Measurements from ENCODE around the gene TPSB2.
A peak's percentile ranks its signal among the peaks of the same experiment; 100 is the strongest.

TPSB2 gene

DNA sequence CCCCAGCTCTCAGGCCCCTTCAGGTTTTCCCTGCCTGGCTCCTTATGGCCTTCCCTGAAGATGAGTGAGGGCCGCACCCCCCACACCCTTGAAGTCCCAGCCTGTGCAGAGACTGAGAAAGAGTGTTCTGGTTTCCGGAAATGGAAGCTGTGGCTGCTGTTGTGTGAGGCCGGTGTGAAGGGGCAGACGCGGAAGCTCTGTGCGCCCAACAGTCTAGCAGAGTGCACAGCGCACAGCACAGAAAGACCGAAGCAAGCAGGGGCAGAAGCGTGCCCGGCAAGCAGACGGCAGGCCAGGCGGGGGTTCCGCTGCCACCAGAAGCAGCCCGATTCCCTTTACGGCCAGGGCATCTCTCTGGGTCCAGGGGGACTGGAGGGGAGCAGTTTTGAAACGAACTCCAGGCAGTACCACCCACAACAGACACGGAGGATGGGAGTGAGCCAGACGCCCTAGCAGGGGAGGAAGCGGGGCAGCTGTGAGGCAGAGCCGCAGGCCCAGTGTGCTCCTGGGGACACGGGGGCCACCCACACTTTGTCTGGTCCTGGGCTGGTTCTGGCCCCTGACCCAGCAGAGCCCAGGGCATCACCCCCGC, 21.6 kb downstream of the TPSB2 start:
- TF ChIP-seq, protein P1, sequence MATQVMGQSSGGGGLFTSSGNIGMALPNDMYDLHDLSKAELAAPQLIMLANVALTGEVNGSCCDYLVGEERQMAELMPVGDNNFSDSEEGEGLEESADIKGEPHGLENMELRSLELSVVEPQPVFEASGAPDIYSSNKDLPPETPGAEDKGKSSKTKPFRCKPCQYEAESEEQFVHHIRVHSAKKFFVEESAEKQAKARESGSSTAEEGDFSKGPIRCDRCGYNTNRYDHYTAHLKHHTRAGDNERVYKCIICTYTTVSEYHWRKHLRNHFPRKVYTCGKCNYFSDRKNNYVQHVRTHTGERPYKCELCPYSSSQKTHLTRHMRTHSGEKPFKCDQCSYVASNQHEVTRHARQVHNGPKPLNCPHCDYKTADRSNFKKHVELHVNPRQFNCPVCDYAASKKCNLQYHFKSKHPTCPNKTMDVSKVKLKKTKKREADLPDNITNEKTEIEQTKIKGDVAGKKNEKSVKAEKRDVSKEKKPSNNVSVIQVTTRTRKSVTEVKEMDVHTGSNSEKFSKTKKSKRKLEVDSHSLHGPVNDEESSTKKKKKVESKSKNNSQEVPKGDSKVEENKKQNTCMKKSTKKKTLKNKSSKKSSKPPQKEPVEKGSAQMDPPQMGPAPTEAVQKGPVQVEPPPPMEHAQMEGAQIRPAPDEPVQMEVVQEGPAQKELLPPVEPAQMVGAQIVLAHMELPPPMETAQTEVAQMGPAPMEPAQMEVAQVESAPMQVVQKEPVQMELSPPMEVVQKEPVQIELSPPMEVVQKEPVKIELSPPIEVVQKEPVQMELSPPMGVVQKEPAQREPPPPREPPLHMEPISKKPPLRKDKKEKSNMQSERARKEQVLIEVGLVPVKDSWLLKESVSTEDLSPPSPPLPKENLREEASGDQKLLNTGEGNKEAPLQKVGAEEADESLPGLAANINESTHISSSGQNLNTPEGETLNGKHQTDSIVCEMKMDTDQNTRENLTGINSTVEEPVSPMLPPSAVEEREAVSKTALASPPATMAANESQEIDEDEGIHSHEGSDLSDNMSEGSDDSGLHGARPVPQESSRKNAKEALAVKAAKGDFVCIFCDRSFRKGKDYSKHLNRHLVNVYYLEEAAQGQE (IDR thresholded peaks at IDR 0.05; ENCODE audit: insufficient replicate concordance, low read depth): no peak
- TF ChIP-seq SPI1 (IDR thresholded peaks at IDR 0.05; ENCODE audit: borderline replicate concordance, low read depth) (no peak), GABPA (IDR thresholded peaks at IDR 0.05; ENCODE audit: low read depth) (no peak), POLR2AphosphoS5 (IDR thresholded peaks at IDR 0.05; ENCODE audit: low read depth) (no peak)
- TF ChIP-seq, protein P2, sequence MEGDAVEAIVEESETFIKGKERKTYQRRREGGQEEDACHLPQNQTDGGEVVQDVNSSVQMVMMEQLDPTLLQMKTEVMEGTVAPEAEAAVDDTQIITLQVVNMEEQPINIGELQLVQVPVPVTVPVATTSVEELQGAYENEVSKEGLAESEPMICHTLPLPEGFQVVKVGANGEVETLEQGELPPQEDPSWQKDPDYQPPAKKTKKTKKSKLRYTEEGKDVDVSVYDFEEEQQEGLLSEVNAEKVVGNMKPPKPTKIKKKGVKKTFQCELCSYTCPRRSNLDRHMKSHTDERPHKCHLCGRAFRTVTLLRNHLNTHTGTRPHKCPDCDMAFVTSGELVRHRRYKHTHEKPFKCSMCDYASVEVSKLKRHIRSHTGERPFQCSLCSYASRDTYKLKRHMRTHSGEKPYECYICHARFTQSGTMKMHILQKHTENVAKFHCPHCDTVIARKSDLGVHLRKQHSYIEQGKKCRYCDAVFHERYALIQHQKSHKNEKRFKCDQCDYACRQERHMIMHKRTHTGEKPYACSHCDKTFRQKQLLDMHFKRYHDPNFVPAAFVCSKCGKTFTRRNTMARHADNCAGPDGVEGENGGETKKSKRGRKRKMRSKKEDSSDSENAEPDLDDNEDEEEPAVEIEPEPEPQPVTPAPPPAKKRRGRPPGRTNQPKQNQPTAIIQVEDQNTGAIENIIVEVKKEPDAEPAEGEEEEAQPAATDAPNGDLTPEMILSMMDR (IDR thresholded peaks at IDR 0.05; ENCODE audit: insufficient read depth, low read length): no peak

DNA sequence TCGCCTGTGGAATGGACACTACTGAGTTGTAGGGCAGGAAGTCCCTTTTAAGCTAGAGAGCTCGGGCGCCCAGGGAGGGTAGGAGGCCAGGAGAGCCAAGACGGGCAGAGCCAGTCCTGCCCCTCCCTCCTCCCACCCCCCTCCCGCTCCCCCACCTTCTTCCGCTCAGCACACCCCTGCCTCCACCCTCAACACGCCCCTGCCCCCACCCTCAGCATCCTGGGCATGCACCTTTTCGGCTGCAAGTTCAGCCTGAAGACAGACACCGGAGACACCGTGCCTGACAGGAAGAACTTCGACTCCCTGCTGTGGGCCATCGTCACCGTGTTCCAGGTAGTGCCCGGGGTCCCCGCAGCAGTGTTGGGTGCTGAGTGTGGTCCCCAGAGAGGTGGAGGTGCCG, 23.2 kb downstream of the TPSB2 start:
- Histone ChIP-seq H3K27me3 (ENCODE audit: insufficient read depth, poor library complexity, severe bottlenecking) (no peaks in the 10 kb centered on the region), H3K4me3 (replicated peaks; ENCODE audit: insufficient read depth, low read length) (no peak overlapping the region), H3K27ac (replicated peaks) (no peak overlapping the region)
- no peak for DNase-seq (ENCODE audit: low read depth in 1 of 2, low spot score in 1 of 2)
- TF ChIP-seq, protein P1 (IDR thresholded peaks at IDR 0.05; ENCODE audit: insufficient replicate concordance, low read depth): no peak
- TF ChIP-seq, protein P2 (IDR thresholded peaks at IDR 0.05; ENCODE audit: insufficient read depth, low read length): no peak
- TF ChIP-seq SPI1 (IDR thresholded peaks at IDR 0.05; ENCODE audit: borderline replicate concordance, low read depth): no peak
- no peak for TF ChIP-seq POLR2AphosphoS5 (IDR thresholded peaks at IDR 0.05; ENCODE audit: low read depth)
- TF ChIP-seq GABPA (IDR thresholded peaks at IDR 0.05; ENCODE audit: low read depth): no peak

More for the DNA sequence above, 21.6 kb downstream of the TPSB2 start:
- Histone ChIP-seq H3K27me3 (ENCODE audit: insufficient read depth, poor library complexity, severe bottlenecking) (no peaks in the 10 kb centered on the region), H3K27ac (replicated peaks) (no peak overlapping the region), H3K4me3 (replicated peaks; ENCODE audit: insufficient read depth, low read length) (no peak overlapping the region)
- peak in 1 of 2 experiments; percentile 9 for DNase-seq (ENCODE audit: low read depth in 1 of 2, low spot score in 1 of 2)

DNA sequence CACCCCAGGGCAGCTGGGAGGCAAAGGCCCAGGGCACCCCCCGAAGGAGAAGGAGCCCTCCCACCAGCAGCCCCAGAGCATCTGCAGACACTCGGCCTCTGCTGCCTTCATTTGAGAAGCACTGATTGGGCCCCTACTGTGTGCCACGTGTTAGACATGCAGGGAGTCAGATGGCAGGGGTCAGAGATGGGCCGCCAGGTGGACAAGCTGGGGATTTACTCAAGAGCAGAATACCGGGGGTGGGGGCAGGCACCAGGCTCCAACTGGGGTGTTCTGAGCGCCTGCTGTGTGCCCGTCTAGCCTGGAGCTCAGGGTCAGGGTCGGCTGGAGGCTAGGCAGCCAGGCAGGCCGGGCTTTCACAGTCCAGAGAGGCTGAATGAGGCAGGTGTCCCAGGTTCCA, 23.7 kb downstream of the TPSB2 start:
- no peaks in the 10 kb centered on the region for H3K27me3 ChIP-seq (ENCODE audit: insufficient read depth, poor library complexity, severe bottlenecking)
- DNase-seq (ENCODE audit: low read depth in 1 of 2, low spot score in 1 of 2): no peak
- no peak overlapping the region for H3K4me3 ChIP-seq (replicated peaks; ENCODE audit: insufficient read depth, low read length)

More for the DNA sequence above, 23.7 kb downstream of the TPSB2 start:
- TF ChIP-seq GABPA (IDR thresholded peaks at IDR 0.05; ENCODE audit: low read depth): no peak
- TF ChIP-seq, protein P1 (IDR thresholded peaks at IDR 0.05; ENCODE audit: insufficient replicate concordance, low read depth): no peak
- TF ChIP-seq, protein P2 (IDR thresholded peaks at IDR 0.05; ENCODE audit: insufficient read depth, low read length): no peak
- no peak for TF ChIP-seq SPI1 (IDR thresholded peaks at IDR 0.05; ENCODE audit: borderline replicate concordance, low read depth)
- no peak for TF ChIP-seq POLR2AphosphoS5 (IDR thresholded peaks at IDR 0.05; ENCODE audit: low read depth)
- no peak overlapping the region for H3K27ac ChIP-seq (replicated peaks)

All from HL-60 (cell line).